GM19395 (cell line): ENCODE measurements around the gene TCTN3.
"Not testable (repeated sequence)": the region's sequence is repeated elsewhere in the genome, so short reads cannot be mapped to it uniquely, and the experiment has no call there.

Experiments
- ATAC-seq: cut with Tn5 transposase; IDR thresholded peaks from one replicate; pipeline ENCODE4 v1.9.1; 2021; ENCODE audit warnings: mild to moderate bottlenecking, moderate library complexity; ENCODE audit not compliant: unreplicated experiment

The TCTN3 gene

GRCh38 chr10:95637140-95637539, 56.6 kb downstream of the TCTN3 start:
- ATAC-seq: no peak

DNA sequence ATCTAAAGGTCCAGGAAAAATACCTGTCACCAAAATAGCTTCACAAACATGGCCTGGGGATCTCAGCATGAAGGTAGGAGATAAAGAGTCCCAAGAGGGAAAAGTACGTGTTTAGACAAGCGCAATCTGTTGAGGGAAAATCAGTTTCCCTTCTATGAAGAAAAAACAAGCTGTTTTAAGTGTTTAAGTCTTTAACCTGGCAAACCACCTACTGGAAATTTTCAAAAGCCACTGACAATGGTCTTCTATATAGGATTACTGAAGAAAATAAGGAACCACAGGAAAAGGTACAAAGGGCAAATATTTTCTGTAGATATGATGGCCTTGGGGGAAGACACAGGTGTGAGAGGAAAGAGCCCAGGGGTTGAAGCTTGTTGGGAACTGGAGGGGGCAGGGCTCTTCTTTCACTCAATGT, 58.4 kb downstream of the TCTN3 start:
- no peak for ATAC-seq

GRCh38 chr10:95628786-95629185, 64.9 kb downstream of the TCTN3 start:
- no peak for ATAC-seq

- ATAC-seq: no peak
Measured at GRCh38 chr10:95626500-95626899, 67.2 kb downstream of the TCTN3 start.

- not testable (repeated sequence) for ATAC-seq
Measured at GRCh38 chr10:95620415-95620814, 73.3 kb downstream of the TCTN3 start.

- no peak for ATAC-seq
Measured at GRCh38 chr10:95618101-95618500, 75.6 kb downstream of the TCTN3 start.

GRCh38 chr10:95616446-95616845, 77.3 kb downstream of the TCTN3 start:
- ATAC-seq: no peak
